K562 (cell line): ENCODE results near the gene NBPF12. TPM values are rescaled to one million over a fixed set of nuclear protein-coding genes. Genes with fewer than 3 reads are reported as not detected.
"Not testable (repeated sequence)": the region's sequence is repeated elsewhere in the genome, so short reads cannot be mapped to it uniquely, and the experiment has no call there.

Source experiments
- KLF16 ChIP-seq: IDR thresholded peaks from 2 replicates; pipeline ENCODE4 v1.6.1; 2016; ENCODE audit warnings: antibody characterized with exemption
- MLLT1 ChIP-seq, 2 experiments: fragments of 450-650 bp; IDR thresholded peaks; 2 replicates each; pipeline ENCODE4 v1.6.1; 2016
- REST ChIP-seq, 2 experiments: fragments of 450-650 bp; formaldehyde crosslinking in 1 of 2; IDR thresholded peaks; 2 replicates each; pipeline versions ENCODE4 v1.4.0 to v1.6.1; 2014 to 2020; ENCODE audit warnings: mild to moderate bottlenecking in 2 of 2, borderline replicate concordance in 1 of 2, low read depth in 1 of 2
- RNF2 ChIP-seq: sonication (generic); IDR thresholded peaks from 2 replicates; pipeline ENCODE4 v1.6.1; 2016
- ZNF384 ChIP-seq: IDR thresholded peaks from 2 replicates; pipeline ENCODE4 v1.6.1; 2012; ENCODE audit warnings: low read depth, low read length, improper control_type of control experiment
- polyA plus RNA-seq, 8 experiments: library from polyadenylated mRNA; depleted of rRNA in 4 of 8; stranded (reverse) in 5 of 8; unstranded in 3 of 8; fragments of >200 nt; fragmentation: Nextera tagmentation in 2 of 8; fragmentation: Illumina TruSeq in 1 of 8; extraction: Ambion mirVana in 2 of 8; extraction: Trizol in 1 of 8; gene quantifications; 2 replicates each; pipeline versions ENCODE4 v1.2.1 to v1.2.3, GENCODE V29; 2011 to 2014; ENCODE audit warnings: inconsistent platforms in 1 of 8, missing spikeins in 1 of 8
- total RNA-seq, 7 experiments: library from RNA; depleted of rRNA in 6 of 7; stranded (reverse); fragments of >200 nt in 6 of 7; fragmentation: Illumina TruSeq in 2 of 7; extraction: Trizol in 2 of 7; gene quantifications; 2 replicates each; pipeline versions ENCODE4 v1.2.1 to v1.2.3, GENCODE V29; 2011 to 2021; ENCODE audit warnings: low replicate concordance in 1 of 7
- TF ChIP-seq, protein P1 (sequence below), 3 experiments: fragments of 200-800 bp in 1 of 3; fragments of 250-450 bp in 1 of 3; fragments of 450-650 bp in 1 of 3; sonication (Bioruptor Pico) in 1 of 3; sonication (Bioruptor generic) in 1 of 3; formaldehyde crosslinking in 1 of 3; IDR thresholded peaks; 2 replicates each; pipeline versions ENCODE4 v1.6.1 to v1.8.0; 2016 to 2022; ENCODE audit warnings: mild to moderate bottlenecking in 2 of 3, missing genetic modification characterization in 2 of 3, missing compliant biosample characterization in 1 of 3, moderate library complexity in 1 of 3

NBPF12 gene
- total and polyA plus RNA-seq, 9 of the 15 experiments (the other 6 are each of a cell fraction or from before 2014, with no cell fraction given): 2.4 to 14.5 (median 8.2) TPM

DNA sequence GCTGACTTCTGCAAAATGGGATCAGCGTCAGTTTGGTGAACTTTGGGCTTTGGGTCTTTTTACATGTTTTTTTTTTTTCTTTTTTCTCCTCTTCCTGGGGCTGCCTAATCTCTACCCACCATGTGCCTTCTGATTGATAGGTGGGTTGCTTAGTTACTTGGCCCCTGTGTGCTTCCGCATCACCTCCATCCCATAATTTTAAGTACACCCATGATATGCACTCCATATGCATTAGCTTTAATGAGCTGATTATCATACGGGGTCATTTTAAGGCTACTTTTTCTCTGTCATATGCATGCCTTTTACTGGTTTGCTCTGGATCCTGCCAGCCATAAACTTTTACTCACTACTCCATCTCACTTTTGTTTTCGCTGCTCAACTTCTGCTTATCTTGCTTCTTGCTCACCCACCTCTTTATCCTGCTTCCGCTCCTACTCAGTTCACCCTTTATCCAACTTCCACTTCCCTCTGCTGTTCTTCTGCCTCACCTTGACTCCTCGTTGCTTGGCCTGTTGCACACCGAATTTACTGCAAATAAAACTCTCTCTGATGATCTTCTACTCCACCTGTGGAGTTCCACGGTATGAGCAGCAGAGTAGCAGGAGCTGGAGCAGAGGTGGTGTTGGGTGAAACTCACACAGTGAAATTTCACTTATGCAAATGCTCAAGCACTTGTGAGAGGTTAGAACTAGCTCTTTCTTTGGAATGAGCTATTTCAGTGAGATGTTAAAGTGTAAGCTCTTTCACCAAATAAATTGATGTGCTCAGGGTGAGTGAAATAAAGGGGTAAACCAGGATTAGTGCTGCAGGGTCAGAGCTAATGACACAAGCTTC is 3.5 kb upstream of the NBPF12 start (continued):
- TF ChIP-seq REST (IDR thresholded peaks at IDR 0.05; ENCODE audit: borderline replicate concordance) (peak; percentile 41), RNF2 (0 out of 2 replicates have a peak, but pooled peaks have one; percentile 37), ZNF384 (peak; percentile 71), MLLT1 (IDR thresholded peaks at IDR 0.05) (0 out of 4 replicates have a peak, but pooled peaks of 1 of the 2 experiments have one; percentile 27), KLF16 (peak; percentile 86)
- TF ChIP-seq REST (CRISPR knock-in tag; IDR thresholded peaks at IDR 0.05; ENCODE audit: low read depth): not testable (repeated sequence)
- TF ChIP-seq, protein P1, sequence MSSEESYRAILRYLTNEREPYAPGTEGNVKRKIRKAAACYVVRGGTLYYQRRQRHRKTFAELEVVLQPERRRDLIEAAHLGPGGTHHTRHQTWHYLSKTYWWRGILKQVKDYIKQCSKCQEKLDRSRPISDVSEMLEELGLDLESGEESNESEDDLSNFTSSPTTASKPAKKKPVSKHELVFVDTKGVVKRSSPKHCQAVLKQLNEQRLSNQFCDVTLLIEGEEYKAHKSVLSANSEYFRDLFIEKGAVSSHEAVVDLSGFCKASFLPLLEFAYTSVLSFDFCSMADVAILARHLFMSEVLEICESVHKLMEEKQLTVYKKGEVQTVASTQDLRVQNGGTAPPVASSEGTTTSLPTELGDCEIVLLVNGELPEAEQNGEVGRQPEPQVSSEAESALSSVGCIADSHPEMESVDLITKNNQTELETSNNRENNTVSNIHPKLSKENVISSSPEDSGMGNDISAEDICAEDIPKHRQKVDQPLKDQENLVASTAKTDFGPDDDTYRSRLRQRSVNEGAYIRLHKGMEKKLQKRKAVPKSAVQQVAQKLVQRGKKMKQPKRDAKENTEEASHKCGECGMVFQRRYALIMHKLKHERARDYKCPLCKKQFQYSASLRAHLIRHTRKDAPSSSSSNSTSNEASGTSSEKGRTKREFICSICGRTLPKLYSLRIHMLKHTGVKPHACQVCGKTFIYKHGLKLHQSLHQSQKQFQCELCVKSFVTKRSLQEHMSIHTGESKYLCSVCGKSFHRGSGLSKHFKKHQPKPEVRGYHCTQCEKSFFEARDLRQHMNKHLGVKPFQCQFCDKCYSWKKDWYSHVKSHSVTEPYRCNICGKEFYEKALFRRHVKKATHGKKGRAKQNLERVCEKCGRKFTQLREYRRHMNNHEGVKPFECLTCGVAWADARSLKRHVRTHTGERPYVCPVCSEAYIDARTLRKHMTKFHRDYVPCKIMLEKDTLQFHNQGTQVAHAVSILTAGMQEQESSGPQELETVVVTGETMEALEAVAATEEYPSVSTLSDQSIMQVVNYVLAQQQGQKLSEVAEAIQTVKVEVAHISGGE (CRISPR knock-in tag; IDR thresholded peaks at IDR 0.05): peak in 1 of 3 experiments; percentile 46; a peak in 2 of 6 replicates
